ENCODE data around the gene GRIK4. TPM values are rescaled to one million over a fixed set of nuclear protein-coding genes. Genes with fewer than 3 reads are reported as not detected.

The GRIK4 gene
- total and polyA plus RNA-seq, 9 of the 15 experiments (the other 6 are each of a cell fraction or from before 2014, with no cell fraction given): not detected

- Histone ChIP-seq H3K4me1 (replicated peaks in 1 of 2; ENCODE audit: control insufficient read depth in 2 of 2, insufficient read depth in 2 of 2, low read length in 2 of 2) (no peaks in the 10 kb centered on the region), H3K9me1 (ENCODE audit: control insufficient read depth, insufficient read depth, low read length) (no peaks in the 10 kb centered on the region), H3K4me3 (no peak overlapping the region), H3K27me3 (ENCODE audit: control insufficient read depth in 2 of 2, insufficient read depth in 2 of 2, low read length in 2 of 2) (peaks cover 14 to 68% of the 10 kb centered on the region in 2 experiments; a peak in 4 of 5 replicates), H3K27ac (ENCODE audit: extremely low read depth, low read depth, low read length) (no peak overlapping the region), H4K20me1 (replicated peaks; ENCODE audit: control insufficient read depth, insufficient read depth, low read length) (peaks cover 6% of the 10 kb centered on the region; the same call in 1 of the 2 replicates), H3K79me2 (ENCODE audit: control insufficient read depth, insufficient read depth, low read length) (no peaks in the 10 kb centered on the region), H3K36me3 (ENCODE audit: control insufficient read depth, insufficient read depth, low read length) (no peaks in the 10 kb centered on the region), H2AFZ (ENCODE audit: low read depth, low read length) (no peak overlapping the region), H3K9me3 (replicated peaks; ENCODE audit: control insufficient read depth, insufficient read depth, low read depth, low read length) (no peaks in the 10 kb centered on the region), H3K9ac (ENCODE audit: insufficient read depth in 1 of 2, low read depth in 2 of 2, low read length in 2 of 2) (no peak overlapping the region), H3K4me2 (ENCODE audit: insufficient read depth, low read length) (no peak overlapping the region)
- no TSS peak for BruUV-seq (replicated peaks)
- intact Hi-C loops (cut with micrococcal nuclease): no loop called here
- in situ Hi-C loops (cut with MboI): no loop called here
- no peak for FAIRE-seq
- 0% methylated on average over 5 of the region's 6 CpGs for WGBS (ENCODE audit: insufficient coverage, low coverage, missing lambda C conversion rate)
- ChIA-PET POLR2A (interaction anchor here (0.7 kb wide), 2 partner anchors 124 to 288 kb away, joined by 3 to 6 read pairs; no protein-coding TSS in a partner anchor), CTCF (ENCODE audit: low intra/inter-chr PET ratio) (no interaction called here)
- no peak for DNase-seq (ENCODE audit: extremely low read depth in 1 of 4, low spot score in 3 of 4)
- no peak for ATAC-seq
- TF ChIP-seq RFX7 (CRISPR knock-in tag; IDR thresholded peaks at IDR 0.05) (no peak), ELF2 (CRISPR knock-in tag; IDR thresholded peaks at IDR 0.05) (no peak), MYNN (IDR thresholded peaks at IDR 0.05) (no peak), MYNN (CRISPR knock-in tag; IDR thresholded peaks at IDR 0.05) (no peak), CXXC5 (CRISPR knock-in tag; IDR thresholded peaks at IDR 0.05) (no peak), FOXJ2 (tag; IDR thresholded peaks at IDR 0.05) (no peak), THRB (CRISPR knock-in tag; conservative IDR thresholded peaks at IDR 0.05) (no peak), PTBP1 (IDR thresholded peaks at IDR 0.05; ENCODE audit: low read depth, low read length) (no peak), RFX1 (IDR thresholded peaks at IDR 0.05) (no peak), ESRRB (CRISPR knock-in tag; IDR thresholded peaks at IDR 0.05; ENCODE audit: borderline replicate concordance) (no peak), ZNF347 (CRISPR knock-in tag; IDR thresholded peaks at IDR 0.05; ENCODE audit: low read depth) (no peak), CTCF (IDR thresholded peaks at IDR 0.05 in 2 of 3, conservative IDR thresholded peaks at IDR 0.05 in 1 of 3; ENCODE audit: insufficient read depth in 2 of 3, low read depth in 1 of 3, low read length in 3 of 3) (no peak)
- TF ChIP-seq, protein P1, sequence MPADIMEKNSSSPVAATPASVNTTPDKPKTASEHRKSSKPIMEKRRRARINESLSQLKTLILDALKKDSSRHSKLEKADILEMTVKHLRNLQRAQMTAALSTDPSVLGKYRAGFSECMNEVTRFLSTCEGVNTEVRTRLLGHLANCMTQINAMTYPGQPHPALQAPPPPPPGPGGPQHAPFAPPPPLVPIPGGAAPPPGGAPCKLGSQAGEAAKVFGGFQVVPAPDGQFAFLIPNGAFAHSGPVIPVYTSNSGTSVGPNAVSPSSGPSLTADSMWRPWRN (IDR thresholded peaks at IDR 0.05; ENCODE audit: low read depth): no peak
- TF ChIP-seq, protein P2, sequence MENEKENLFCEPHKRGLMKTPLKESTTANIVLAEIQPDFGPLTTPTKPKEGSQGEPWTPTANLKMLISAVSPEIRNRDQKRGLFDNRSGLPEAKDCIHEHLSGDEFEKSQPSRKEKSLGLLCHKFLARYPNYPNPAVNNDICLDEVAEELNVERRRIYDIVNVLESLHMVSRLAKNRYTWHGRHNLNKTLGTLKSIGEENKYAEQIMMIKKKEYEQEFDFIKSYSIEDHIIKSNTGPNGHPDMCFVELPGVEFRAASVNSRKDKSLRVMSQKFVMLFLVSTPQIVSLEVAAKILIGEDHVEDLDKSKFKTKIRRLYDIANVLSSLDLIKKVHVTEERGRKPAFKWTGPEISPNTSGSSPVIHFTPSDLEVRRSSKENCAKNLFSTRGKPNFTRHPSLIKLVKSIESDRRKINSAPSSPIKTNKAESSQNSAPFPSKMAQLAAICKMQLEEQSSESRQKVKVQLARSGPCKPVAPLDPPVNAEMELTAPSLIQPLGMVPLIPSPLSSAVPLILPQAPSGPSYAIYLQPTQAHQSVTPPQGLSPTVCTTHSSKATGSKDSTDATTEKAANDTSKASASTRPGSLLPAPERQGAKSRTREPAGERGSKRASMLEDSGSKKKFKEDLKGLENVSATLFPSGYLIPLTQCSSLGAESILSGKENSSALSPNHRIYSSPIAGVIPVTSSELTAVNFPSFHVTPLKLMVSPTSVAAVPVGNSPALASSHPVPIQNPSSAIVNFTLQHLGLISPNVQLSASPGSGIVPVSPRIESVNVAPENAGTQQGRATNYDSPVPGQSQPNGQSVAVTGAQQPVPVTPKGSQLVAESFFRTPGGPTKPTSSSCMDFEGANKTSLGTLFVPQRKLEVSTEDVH (IDR thresholded peaks at IDR 0.05; ENCODE audit: low read depth, partially characterized antibody): no peak
- TF ChIP-seq, protein P3, sequence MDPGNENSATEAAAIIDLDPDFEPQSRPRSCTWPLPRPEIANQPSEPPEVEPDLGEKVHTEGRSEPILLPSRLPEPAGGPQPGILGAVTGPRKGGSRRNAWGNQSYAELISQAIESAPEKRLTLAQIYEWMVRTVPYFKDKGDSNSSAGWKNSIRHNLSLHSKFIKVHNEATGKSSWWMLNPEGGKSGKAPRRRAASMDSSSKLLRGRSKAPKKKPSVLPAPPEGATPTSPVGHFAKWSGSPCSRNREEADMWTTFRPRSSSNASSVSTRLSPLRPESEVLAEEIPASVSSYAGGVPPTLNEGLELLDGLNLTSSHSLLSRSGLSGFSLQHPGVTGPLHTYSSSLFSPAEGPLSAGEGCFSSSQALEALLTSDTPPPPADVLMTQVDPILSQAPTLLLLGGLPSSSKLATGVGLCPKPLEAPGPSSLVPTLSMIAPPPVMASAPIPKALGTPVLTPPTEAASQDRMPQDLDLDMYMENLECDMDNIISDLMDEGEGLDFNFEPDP (CRISPR knock-in tag; IDR thresholded peaks at IDR 0.05): no peak
Measured at GRCh38 chr11:120548682-120549209, 37.2 kb downstream of the GRIK4 start.

Data from K562 (cell line).